Vagina (tissue), 2 donors: ENCODE data around the gene PPP2R2C.
A peak's percentile ranks its signal among the peaks of the same experiment; 100 is the strongest.

Source experiments
- CTCF ChIP-seq, 3 experiments: fragments of 450-650 bp in 2 of 3; fragments of 200-600 bp in 1 of 3; sonication (generic) in 1 of 3; IDR thresholded peaks; one replicate each; pipeline ENCODE4 v1.5.1; 2017 to 2019; ENCODE audit warnings: antibody characterized with exemption in 3 of 3, mild to moderate bottlenecking in 2 of 3, moderate library complexity in 2 of 3
- POLR2A ChIP-seq, 2 donors: fragments of 450-650 bp; IDR thresholded peaks; one replicate each; pipeline ENCODE4 v1.6.1; 2017; ENCODE audit warnings: antibody characterized with exemption in 2 of 2, mild to moderate bottlenecking in 2 of 2, moderate library complexity in 2 of 2
- POLR2AphosphoS5 ChIP-seq, 2 donors: sonication (generic); formaldehyde crosslinking; IDR thresholded peaks; one replicate each; pipeline ENCODE4 v1.9.0; 2017; ENCODE audit warnings: antibody characterized with exemption in 2 of 2, mild to moderate bottlenecking in 2 of 2, low read depth in 1 of 2; ENCODE audit not compliant: insufficient read depth in 1 of 2

- TF ChIP-seq CTCF (IDR thresholded peaks at IDR 0.05) (no peak), POLR2A (IDR thresholded peaks at IDR 0.05) (no peak), POLR2AphosphoS5 (IDR thresholded peaks at IDR 0.05; ENCODE audit: insufficient read depth in 1 of 2, low read depth in 1 of 2) (peak in 1 of 2 donors; percentile 25)
Observed at GRCh38 chr4:6277139-6277802, 195.1 kb downstream of the PPP2R2C start.
